ENCODE results near the gene FAM110A.
"Not testable (repeated sequence)": the region's sequence is repeated elsewhere in the genome, so short reads cannot be mapped to it uniquely, and the experiment has no call there.

Gene FAM110A

DNA sequence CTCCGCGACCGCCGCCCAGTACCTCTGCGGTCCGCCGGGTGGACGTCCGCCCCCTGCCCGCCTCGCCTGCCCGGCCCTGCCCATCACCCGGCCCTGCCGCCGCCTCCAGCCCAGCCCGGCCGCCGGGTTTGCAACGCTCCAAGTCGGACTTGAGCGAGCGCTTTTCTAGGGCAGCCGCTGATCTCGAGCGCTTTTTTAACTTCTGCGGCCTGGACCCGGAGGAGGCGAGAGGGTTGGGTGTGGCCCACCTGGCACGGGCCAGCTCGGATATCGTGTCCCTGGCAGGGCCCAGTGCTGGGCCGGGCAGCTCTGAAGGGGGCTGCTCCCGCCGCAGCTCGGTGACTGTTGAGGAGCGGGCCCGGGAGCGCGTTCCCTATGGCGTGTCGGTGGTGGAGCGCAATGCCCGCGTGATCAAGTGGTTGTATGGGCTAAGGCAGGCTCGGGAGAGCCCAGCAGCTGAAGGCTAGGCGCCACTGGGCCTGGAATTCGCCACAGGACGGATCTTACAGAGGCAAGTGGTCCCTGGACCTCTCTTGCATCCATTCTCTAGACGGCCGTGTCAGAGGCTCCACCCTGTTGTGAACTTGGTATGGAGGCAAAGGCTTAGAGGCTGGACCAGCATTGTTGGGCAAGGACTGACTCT is 11.8 kb downstream of the FAM110A start:
- no peak for ATAC-seq
- peak overlapping the region; percentile 93 for H3K27ac Mint-ChIP-seq
- no peak for DNase-seq (ENCODE audit: low spot score in 2 of 2)
- H3K9me3 Mint-ChIP-seq, result no peaks in the 10 kb centered on the region
- H3K4me1 Mint-ChIP-seq, result peaks cover 48% of the 10 kb centered on the region
- peaks cover 15% of the 10 kb centered on the region for H3K36me3 Mint-ChIP-seq
- peak overlapping the region; percentile 85 for H3K4me3 Mint-ChIP-seq

DNA sequence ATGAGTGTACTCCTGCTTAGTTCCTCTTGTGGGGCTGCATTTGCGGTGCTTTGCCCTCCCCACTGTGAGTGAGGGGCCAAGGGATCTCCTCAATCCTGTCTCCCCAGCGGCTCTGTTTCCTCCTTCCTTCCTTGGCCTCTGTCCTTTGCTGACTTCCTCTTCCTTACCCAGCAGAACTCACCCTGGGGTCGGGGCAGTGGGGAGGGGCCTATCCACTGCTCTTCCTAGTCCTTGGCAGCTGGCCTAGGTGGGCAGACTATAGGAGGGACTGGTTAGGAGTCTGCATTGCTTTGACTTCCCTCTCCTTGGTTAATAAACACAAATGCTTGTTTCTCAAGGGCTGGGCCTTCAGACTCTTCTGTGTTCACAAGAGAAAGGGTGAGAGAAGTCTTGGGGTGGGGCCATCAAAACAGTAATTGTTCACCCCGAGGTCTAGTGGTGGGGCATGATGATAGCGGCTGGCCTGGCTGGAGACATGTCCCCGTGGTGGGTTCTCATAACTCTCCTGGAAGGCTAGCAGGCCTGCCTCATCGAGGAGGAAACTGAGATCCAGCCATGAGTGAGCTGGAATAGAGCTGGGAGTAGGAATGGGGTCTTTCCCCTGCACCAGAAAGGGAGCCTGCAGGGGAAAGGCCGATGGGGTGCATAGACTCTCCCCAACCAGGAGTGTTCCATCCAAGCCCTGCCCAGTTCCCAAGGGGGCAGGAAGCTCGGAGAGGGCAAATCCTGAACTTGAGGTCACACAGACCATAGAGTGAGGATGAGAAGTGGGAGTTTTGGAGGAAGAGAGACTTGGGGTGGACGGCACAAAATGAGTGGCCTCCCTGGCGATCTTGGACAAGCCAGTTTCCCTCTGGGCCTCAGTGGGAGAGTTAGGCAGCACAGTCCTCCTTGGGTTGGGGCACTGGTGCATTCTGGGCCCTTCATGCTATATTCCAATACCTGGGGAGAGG is 12.7 kb downstream of the FAM110A start:
- Mint-ChIP-seq H3K9me3 (no peaks in the 10 kb centered on the region), H3K27ac (peak overlapping the region; percentile 93), H3K4me3 (peak overlapping the region; percentile 85), H3K36me3 (peaks cover 15% of the 10 kb centered on the region), H3K4me1 (peaks cover 57% of the 10 kb centered on the region)
- ATAC-seq, result peak; percentile 2
- no peak for DNase-seq (ENCODE audit: low spot score in 2 of 2)

DNA sequence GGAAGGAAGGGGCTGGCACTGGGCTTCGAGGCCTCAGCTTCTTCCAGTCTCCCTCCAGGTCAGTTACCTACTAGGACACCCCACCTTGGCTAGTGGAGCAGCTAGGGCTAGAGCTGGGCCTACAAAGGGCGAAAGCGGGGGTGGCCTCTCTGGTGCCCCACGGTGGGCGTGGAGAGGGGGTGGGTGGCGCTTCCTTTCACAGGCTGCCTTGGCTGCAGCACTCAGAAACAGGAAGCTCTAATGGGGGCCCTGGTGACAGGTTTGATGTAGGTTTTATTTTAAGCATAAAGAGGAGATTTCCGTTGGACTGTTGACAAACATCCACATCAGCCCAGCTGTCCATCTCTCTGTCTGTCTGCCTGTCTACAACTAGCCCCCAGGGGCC is 13.4 kb downstream of the FAM110A start:
- peak; percentile 21 to 71 for DNase-seq (ENCODE audit: low spot score in 2 of 2)
- no peaks in the 10 kb centered on the region for H3K9me3 Mint-ChIP-seq
- H3K27ac Mint-ChIP-seq, result peak overlapping the region; percentile 93
- ATAC-seq, result peak; percentile 53
- H3K4me3 Mint-ChIP-seq, result peak overlapping the region; percentile 85
- H3K36me3 Mint-ChIP-seq, result peaks cover 15% of the 10 kb centered on the region
- H3K4me1 Mint-ChIP-seq, result peaks cover 64% of the 10 kb centered on the region

DNA sequence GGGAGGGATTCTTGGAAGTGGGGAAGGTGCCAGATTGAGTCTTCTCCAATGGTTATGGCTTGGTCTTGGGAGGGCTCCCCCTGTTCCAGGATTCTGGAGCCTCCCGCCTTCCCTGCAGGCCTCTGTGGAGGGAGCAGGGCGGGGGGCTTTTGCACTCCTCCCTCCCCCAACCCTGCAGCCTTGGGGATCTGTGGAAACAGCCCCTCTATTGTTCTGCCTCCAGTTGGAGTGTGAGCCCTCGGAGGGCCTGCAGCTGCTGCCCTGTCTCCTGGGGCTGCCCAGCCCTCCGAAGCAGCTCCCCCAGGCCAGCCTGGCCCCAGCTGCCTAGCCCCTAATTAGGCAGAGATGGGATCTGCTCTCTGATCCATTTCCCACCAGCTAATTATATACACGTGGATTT is 14.7 kb downstream of the FAM110A start:
- no peak overlapping the region for H3K4me3 Mint-ChIP-seq
- ATAC-seq, result no peak
- peaks cover 15% of the 10 kb centered on the region for H3K36me3 Mint-ChIP-seq
- H3K9me3 Mint-ChIP-seq, result peaks cover 1% of the 10 kb centered on the region
- H3K4me1 Mint-ChIP-seq, result peaks cover 67% of the 10 kb centered on the region
- DNase-seq (ENCODE audit: low spot score in 2 of 2), result no peak
- peak overlapping the region; percentile 93 for H3K27ac Mint-ChIP-seq

DNA sequence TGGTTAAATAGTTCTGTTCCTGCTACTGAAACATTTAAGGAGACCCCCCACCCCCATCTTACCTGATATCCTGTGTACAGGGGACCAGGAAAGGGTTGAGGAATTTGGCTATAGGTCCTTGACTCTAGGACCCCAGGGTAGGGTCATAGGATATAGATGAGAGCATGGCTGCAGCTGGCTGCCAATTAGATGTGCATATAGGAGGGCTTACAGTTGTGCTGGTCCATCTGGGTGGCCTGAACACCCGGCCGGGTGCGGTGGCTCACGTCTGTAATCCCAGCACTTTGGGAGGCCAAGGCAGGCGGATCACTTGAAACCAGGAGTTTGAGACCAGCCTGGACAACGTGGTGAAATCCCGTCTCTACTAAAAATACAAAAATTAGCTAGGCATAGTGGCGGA is 15.2 kb downstream of the FAM110A start:
- not testable (repeated sequence) for H3K4me3 Mint-ChIP-seq
- Mint-ChIP-seq H3K36me3 (peaks cover 16% of the 10 kb centered on the region), H3K4me1 (peaks cover 70% of the 10 kb centered on the region)

DNA sequence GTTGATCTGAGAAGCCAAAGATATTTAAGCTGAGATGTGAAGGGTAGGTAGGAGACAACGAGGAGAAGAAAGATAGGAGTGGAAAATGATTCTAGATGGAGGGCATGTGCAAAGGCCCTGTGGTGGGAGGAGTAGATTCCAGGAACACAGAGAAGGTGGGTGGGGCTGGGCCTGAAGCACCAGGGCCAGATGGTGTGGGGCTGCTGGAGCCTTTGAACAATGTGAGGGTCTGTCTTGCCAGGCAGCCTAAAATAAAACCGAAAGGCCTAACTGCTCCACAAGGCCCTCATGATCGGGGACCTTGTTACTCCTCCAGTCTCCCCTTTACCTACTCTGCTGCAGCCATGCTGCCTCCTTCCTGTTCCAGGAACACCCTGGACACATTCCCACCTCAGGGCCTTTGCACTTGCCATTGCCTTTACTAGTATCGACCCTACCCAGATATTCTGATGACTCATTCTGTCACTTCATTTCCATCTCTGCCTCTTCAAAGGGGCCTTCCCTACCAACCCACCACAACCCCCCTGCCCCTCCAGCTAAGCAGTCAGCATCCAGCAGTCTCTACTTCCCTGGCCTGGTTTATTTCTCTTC is 20.0 kb downstream of the FAM110A start:
- Mint-ChIP-seq H3K27ac (peak overlapping the region; percentile 60), H3K9me3 (peaks cover 3% of the 10 kb centered on the region)

More for the DNA sequence above, 15.2 kb downstream of the FAM110A start:
- H3K9me3 Mint-ChIP-seq; H3K27ac Mint-ChIP-seq; DNase-seq (ENCODE audit: low spot score in 2 of 2); ATAC-seq: not testable (repeated sequence)

DNA sequence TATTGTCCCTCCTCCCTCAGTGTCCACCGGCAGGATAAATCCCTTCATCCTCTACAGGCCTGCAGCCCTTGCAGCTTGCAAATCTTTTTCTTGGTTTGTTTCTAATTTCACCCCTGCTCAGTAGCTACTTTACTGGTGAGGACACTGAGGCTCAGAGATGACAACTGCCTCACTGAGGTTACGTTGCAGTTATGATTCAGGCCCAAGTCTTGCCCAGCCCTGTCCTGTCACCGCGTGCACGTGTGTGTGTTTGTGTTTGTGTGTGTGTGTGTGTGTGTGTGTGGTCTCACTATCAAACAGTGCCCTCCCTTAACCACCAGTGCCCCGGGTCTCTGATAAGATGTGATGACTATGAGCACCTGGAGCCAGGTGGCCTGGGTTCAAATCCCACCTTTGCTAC is 21.1 kb downstream of the FAM110A start:
- H3K27ac Mint-ChIP-seq, result no peak overlapping the region
- DNase-seq (ENCODE audit: low spot score in 2 of 2) (no peak), ATAC-seq (no peak)
- peaks cover 3% of the 10 kb centered on the region for H3K9me3 Mint-ChIP-seq
- H3K36me3 Mint-ChIP-seq, result peaks cover 5% of the 10 kb centered on the region
- H3K4me3 Mint-ChIP-seq, result no peak overlapping the region
- H3K4me1 Mint-ChIP-seq, result peaks cover 81% of the 10 kb centered on the region

More for the DNA sequence above, 20.0 kb downstream of the FAM110A start:
- Mint-ChIP-seq H3K4me3 (no peak overlapping the region), H3K36me3 (peaks cover 5% of the 10 kb centered on the region), H3K4me1 (peaks cover 70% of the 10 kb centered on the region)
- ATAC-seq (peak; percentile 16), DNase-seq (ENCODE audit: low spot score in 2 of 2) (no peak)

DNA sequence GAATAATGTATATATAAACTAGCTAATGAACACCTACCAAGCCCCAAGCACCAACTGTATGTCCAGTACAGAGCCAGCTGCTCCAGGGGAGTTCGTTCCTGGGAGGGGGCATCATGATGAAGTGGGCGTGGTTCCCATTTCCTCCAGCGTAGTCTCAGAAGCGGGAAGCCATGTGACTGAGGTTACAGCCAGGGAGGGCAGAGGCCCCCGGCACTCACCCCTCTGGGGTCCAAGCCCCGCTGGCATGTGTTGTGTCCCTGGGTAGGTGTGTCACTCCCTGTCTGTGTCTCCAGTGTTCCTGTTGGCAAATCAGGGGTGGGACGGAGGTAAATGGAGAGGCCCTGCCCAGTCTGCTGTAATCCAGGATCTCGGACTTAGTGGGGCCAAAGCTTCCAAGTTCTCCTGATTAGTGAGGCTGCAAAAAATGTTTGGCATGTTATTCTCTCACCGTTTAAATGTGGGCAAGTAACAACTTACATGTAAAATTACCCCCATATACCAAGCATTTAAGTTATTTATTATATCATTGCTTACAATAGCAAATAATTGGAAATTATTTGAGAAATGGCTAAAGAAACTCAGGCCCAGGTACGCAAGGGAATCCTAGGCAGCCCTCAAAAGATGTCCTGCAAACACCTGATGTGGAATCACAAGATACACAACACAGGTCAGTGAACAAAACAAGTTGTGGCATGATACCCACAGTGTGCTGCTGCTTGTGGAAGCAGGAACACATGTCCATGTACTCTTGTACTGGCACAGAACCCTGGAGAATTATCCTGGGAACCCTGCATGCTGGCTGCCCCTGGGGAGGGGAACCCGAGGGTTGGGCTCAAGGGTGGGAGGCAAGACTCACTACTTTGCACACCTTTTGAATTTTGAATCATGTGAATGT is 22.2 kb downstream of the FAM110A start:
- Mint-ChIP-seq H3K4me3 (peak overlapping the region; percentile 41), H3K36me3 (peaks cover 5% of the 10 kb centered on the region), H3K4me1 (peaks cover 87% of the 10 kb centered on the region), H3K9me3 (peaks cover 3% of the 10 kb centered on the region), H3K27ac (peak overlapping the region; percentile 24)
- no peak for DNase-seq (ENCODE audit: low spot score in 2 of 2)
- no peak for ATAC-seq

DNA sequence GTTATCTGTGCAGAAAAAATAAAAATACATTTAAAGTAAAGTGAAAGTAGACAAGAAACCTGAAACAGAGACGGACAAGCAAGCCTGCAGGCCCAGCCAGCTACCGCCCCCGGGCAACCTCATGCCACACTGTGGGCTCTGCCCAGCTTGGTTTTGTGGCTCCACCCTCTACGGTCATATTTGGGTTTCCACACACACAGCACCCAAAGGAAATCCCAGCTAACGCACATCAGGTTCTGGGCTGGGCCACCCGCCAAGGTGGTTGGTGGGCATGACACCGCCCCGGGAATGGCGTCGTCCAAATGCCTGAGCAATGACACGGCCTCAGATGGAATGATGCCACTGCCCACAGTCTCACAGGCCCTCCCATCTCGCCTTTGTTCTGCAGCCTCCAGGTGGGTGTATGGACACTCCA is 22.9 kb downstream of the FAM110A start:
- peaks cover 5% of the 10 kb centered on the region for H3K36me3 Mint-ChIP-seq
- H3K4me1 Mint-ChIP-seq, result peaks cover 81% of the 10 kb centered on the region
- ATAC-seq, result peak; percentile 87
- H3K9me3 Mint-ChIP-seq, result peaks cover 3% of the 10 kb centered on the region
- DNase-seq (ENCODE audit: low spot score in 2 of 2), result peak; percentile 37 to 62
- H3K27ac Mint-ChIP-seq, result peak overlapping the region; percentile 24
- peak overlapping the region; percentile 41 for H3K4me3 Mint-ChIP-seq

DNA sequence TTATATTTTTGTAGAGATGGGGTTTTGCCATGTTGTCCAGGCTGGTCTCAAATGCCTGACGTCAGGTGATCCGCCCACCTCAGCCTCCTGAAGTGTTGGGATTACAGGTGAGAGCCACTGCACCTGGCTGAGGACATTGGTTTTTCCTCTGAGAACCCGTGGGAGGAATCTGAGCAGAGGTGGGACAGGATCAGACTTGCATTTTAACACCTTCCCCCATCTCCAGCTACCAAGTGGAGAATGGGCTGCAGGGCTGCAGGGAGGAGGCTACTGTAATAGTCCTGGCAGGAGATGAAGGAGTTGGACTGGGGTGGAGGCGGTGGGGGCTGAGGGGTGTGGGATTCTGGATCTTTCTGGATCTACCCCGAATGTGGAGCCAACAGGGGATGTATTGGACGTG is 24.5 kb downstream of the FAM110A start:
- no peak for ATAC-seq
- Mint-ChIP-seq H3K4me3 (no peak overlapping the region), H3K9me3 (peaks cover 3% of the 10 kb centered on the region), H3K4me1 (peaks cover 69% of the 10 kb centered on the region), H3K36me3 (peaks cover 5% of the 10 kb centered on the region), H3K27ac (no peak overlapping the region)
- DNase-seq (ENCODE audit: low spot score in 2 of 2), result no peak

DNA sequence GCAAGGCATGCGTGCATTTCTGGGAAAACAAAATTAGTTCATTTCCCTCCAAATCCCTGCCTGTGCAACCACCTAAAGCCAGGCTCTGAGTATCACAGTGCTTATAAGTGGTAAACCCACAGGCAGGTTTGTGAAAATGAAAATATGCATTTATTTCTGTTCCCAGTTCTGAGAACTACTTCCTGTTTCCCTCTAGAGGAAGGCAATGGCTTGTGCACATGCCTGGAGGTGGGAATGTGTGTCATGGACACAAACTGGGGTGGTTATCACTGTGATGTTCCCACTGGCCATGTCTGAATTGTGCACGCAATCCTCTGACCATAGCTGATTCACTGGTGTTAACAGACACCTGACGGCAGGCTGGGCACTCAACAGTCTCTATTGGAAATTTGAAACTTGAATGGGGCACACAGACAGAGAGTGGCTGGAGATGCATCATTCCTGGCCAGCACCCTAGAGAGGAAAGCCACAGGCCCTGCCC is 26.3 kb downstream of the FAM110A start:
- H3K4me1 Mint-ChIP-seq, result peaks cover 52% of the 10 kb centered on the region
- peak; percentile 39 for ATAC-seq
- H3K9me3 Mint-ChIP-seq, result no peaks in the 10 kb centered on the region
- DNase-seq (ENCODE audit: low spot score in 2 of 2), result no peak
- H3K27ac Mint-ChIP-seq, result peak overlapping the region; percentile 29
- H3K36me3 Mint-ChIP-seq, result no peaks in the 10 kb centered on the region
- peak overlapping the region; percentile 13 for H3K4me3 Mint-ChIP-seq

DNA sequence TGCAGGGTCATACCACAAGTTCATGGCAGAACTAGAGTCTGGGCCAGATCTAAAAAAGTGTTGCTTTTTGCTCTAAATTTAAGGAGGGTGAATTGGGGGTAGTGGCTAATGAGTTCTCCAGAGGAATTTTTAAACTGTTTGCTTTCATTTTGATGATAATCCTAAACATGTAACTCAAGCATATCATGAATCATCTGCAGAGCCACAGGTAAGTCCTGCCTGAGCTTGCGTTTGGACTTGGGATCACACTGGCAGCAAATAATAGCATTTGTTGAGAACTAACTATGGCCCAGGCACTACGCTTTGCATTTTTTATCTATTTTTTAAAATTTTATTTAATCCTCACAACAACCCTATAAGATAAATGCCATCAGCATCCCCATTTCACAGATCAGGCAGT is 27.4 kb downstream of the FAM110A start:
- H3K9me3 Mint-ChIP-seq, result no peaks in the 10 kb centered on the region
- peaks cover 46% of the 10 kb centered on the region for H3K4me1 Mint-ChIP-seq
- ATAC-seq, result no peak
- H3K36me3 Mint-ChIP-seq, result no peaks in the 10 kb centered on the region
- H3K27ac Mint-ChIP-seq, result no peak overlapping the region
- no peak overlapping the region for H3K4me3 Mint-ChIP-seq
- DNase-seq (ENCODE audit: low spot score in 2 of 2), result no peak

DNA sequence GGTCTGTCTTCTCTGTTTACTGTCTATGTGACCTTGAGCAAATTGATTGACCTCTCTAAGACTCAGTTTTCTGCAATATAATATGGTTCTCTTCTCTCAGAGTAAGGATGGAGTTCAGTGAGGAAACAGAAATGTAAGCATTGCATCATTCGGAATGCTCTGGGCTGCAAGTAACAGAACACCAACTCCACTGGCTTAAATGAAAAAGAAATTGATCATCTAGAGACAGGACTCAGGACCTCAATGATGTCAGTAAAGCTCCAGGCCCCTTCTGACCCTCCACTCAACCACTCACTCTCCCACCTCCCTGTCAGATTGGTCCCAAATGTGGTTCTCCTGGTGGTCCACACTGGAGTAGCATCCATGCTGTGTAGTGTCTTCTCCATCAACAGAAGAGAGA is 31.9 kb downstream of the FAM110A start:
- Mint-ChIP-seq H3K4me1 (peaks cover 1% of the 10 kb centered on the region), H3K36me3 (no peaks in the 10 kb centered on the region), H3K4me3 (no peak overlapping the region), H3K9me3 (no peaks in the 10 kb centered on the region), H3K27ac (no peak overlapping the region)
- DNase-seq (ENCODE audit: low spot score in 2 of 2), result no peak
- no peak for ATAC-seq

DNA sequence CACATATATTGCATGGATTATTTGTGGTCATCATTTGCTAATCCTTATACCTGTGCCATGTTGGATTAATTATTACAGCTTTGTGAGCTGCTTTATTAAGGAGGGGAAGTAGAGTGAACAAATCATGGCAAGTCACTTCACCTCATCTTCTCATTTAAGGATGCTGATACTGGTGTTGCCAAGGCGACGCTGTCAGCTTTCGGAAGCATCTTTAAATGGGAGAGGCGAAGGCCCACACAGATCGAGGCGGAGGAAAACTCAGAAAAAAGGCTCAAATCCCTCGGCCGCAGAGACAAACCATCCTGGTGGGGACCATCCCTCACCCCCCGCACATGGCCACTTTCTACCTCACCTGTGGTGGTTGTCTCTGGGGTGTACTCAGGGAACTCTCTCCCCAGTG is 34.8 kb downstream of the FAM110A start:
- H3K9me3 Mint-ChIP-seq, result no peaks in the 10 kb centered on the region
- no peak overlapping the region for H3K27ac Mint-ChIP-seq
- no peak overlapping the region for H3K4me3 Mint-ChIP-seq
- no peaks in the 10 kb centered on the region for H3K4me1 Mint-ChIP-seq
- no peaks in the 10 kb centered on the region for H3K36me3 Mint-ChIP-seq
- ATAC-seq, result no peak
- no peak for DNase-seq (ENCODE audit: low spot score in 2 of 2)
